ENCODE data around the gene PLPPR3. TPM values are rescaled to one million over a fixed set of nuclear protein-coding genes. Genes with fewer than 3 reads are reported as not detected.
"Not testable (repeated sequence)": the region's sequence is repeated elsewhere in the genome, so short reads cannot be mapped to it uniquely, and the experiment has no call there.

Gene PLPPR3
- total RNA-seq, 1 donor from 2014 or later: not detected

DNA sequence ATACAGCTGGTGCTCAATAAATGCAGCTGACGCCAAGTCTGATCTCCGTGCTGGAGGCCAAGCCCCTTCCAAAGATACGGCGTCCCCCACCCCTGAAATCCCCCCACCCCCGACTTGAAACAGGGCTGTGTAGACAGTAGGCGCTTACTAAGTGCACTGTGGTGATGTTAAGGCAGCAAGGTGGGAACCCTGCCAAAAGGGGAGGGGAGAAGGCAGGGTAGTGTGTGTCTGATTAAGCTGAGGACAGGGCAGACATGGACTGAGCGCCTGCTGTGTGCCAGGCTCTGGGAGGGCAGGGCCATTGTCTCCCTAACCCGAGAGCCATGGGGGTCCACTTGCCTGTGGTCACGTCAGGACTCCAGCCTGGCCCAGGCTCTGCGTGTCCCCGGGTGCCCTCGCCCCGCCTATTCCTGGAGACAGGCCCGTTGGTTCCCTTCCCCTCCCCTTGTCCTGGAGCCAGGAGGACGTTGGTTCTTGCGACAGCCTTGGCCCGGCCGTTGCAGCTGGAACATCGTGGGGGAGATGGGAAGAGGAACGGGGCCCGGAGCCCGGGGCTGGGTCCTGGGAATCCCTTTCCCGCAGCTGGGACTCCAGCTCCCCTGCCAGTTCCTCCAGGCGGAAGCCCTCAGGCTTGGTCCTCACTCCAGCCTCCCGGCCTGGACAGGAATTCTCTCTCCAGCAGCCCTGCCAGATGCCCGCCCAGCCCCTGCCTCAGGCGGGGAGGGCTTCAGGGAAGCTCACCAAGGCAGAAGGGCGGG is 28.6 kb upstream of the PLPPR3 start:
- intact Hi-C loops (cut with DNase I): no loop called here
- peaks cover 37% of the 10 kb centered on the region for H3K4me1 ChIP-seq
- no peak for DNase-seq (ENCODE audit: extremely low spot score in 2 of 2)
- peak overlapping the region; percentile 75 for H3K27ac ChIP-seq
- peak overlapping the region in 1 of 2 donors; percentile 34 for H3K4me3 ChIP-seq
- H3K27me3 ChIP-seq: peaks cover 9% of the 10 kb centered on the region
- TF ChIP-seq, protein P1, sequence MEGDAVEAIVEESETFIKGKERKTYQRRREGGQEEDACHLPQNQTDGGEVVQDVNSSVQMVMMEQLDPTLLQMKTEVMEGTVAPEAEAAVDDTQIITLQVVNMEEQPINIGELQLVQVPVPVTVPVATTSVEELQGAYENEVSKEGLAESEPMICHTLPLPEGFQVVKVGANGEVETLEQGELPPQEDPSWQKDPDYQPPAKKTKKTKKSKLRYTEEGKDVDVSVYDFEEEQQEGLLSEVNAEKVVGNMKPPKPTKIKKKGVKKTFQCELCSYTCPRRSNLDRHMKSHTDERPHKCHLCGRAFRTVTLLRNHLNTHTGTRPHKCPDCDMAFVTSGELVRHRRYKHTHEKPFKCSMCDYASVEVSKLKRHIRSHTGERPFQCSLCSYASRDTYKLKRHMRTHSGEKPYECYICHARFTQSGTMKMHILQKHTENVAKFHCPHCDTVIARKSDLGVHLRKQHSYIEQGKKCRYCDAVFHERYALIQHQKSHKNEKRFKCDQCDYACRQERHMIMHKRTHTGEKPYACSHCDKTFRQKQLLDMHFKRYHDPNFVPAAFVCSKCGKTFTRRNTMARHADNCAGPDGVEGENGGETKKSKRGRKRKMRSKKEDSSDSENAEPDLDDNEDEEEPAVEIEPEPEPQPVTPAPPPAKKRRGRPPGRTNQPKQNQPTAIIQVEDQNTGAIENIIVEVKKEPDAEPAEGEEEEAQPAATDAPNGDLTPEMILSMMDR (IDR thresholded peaks at IDR 0.05): no peak
- TF ChIP-seq POLR2AphosphoS5 (IDR thresholded peaks at IDR 0.05; ENCODE audit: insufficient read depth in 1 of 2, low read depth in 1 of 2) (peak; percentile 65 to 92), POLR2A (IDR thresholded peaks at IDR 0.05) (no peak)
- no peaks in the 10 kb centered on the region for H3K36me3 ChIP-seq
- H3K9me3 ChIP-seq: no peaks in the 10 kb centered on the region

DNA sequence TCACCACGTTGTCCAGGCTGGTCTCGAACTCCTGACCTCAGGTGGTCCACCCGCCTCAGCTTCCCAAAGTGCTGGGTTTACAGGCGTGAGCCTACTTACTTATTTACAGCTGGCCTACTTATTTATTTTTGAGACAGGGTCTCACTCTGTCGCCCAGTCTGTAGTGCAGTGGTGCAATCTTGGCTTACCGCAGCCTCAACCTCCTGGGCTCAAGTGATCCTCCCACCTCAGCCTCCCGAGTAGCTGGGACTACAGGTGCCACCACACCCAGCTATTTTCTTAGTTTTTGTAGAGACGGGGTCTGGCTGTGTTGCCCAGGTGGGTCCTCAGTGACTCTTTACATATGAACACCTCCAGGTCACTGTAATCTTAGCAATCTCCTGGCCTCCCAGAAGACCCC is 27.4 kb upstream of the PLPPR3 start:
- peaks cover 42% of the 10 kb centered on the region for H3K4me1 ChIP-seq
- DNase-seq (ENCODE audit: extremely low spot score in 2 of 2); H3K27ac ChIP-seq; H3K4me3 ChIP-seq; H3K27me3 ChIP-seq; H3K36me3 ChIP-seq; H3K9me3 ChIP-seq: not testable (repeated sequence)
- intact Hi-C loops (cut with DNase I): loop anchor here (5.0 kb wide), 1 partner anchor 47 kb away; no protein-coding TSS in a partner anchor

DNA sequence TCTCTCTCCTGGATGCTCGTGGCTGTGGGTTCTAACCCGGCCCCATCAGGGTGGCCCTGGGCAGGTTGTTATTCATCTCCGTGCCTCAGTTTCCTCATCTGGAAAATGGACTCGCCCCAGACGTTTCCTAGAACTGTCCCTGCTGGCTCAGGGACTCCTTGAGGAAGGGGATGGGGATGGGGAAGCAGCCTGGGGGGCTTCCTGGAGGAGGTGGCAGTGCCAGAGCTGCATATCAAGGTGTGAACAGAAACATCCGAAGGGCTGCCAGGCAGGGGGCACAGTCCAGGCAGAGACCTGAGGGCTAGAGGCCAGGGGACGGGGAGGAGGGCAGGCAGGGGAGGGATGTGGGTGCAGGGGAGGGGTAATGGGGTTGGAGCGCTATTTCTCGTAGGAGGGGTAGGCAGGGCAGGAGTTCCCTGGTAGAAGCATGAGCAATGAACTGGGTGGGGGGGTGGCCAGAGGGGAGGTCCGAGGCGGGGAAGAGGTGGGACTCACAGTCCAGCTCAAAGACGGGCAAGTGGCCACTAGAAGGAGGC is 26.7 kb upstream of the PLPPR3 start:
- Histone ChIP-seq H3K36me3 (no peaks in the 10 kb centered on the region), H3K4me1 (peaks cover 50% of the 10 kb centered on the region), H3K27ac (peak overlapping the region; percentile 43), H3K9me3 (no peaks in the 10 kb centered on the region), H3K27me3 (peaks cover 9% of the 10 kb centered on the region), H3K4me3 (no peak overlapping the region)
- intact Hi-C loops (cut with DNase I): loop anchor here (5.0 kb wide), 1 partner anchor 46 kb away; no protein-coding TSS in a partner anchor
- TF ChIP-seq, protein P1 (IDR thresholded peaks at IDR 0.05): no peak
- TF ChIP-seq POLR2A (IDR thresholded peaks at IDR 0.05) (no peak), POLR2AphosphoS5 (IDR thresholded peaks at IDR 0.05; ENCODE audit: insufficient read depth in 1 of 2, low read depth in 1 of 2) (no peak)
- no peak for DNase-seq (ENCODE audit: extremely low spot score in 2 of 2)

DNA sequence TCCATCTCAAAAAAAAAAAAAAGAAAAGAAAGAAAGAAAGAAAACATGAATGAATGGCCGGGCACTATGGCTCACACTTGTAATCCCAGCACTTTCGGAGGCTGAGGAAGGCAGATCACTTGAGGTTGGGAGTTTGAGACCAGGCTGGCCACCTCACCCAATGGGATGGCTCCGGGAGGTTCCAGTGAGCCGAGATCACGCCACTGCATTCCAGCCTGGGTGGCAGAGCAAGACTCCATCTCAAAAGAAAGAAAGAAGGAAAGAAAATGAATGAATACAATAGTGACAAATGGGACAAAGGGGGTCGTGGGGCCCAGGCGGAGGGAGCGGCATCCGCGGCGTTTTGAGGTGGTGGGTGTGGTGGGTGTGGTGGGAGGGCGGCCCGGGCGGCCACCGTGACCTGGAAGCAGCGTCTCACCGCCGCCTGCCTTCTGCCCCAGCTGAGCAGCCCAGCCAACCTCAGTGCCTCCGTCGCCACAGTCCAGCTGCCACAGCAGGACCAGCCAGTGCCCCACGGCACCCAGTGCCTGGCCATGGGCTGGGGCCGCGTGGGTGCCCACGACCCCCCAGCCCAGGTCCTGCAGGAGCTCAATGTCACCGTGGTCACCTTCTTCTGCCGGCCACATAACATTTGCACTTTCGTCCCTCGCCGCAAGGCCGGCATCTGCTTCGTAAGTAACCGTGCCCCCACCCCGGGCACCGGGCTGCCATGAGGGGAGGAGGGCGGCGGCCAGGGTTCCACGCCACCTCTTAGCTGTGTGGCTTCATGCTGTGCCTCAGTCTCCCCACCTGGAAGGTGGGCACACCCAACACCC is 24.2 kb upstream of the PLPPR3 start:
- TF ChIP-seq POLR2A (IDR thresholded peaks at IDR 0.05) (no peak), POLR2AphosphoS5 (IDR thresholded peaks at IDR 0.05; ENCODE audit: insufficient read depth in 1 of 2, low read depth in 1 of 2) (no peak)
- TF ChIP-seq, protein P1 (IDR thresholded peaks at IDR 0.05): no peak
- intact Hi-C loops (cut with DNase I): loop anchor here (5.0 kb wide), 1 partner anchor 44 kb away; no protein-coding TSS in a partner anchor
- H3K27me3 ChIP-seq: no peaks in the 10 kb centered on the region
- H3K4me1 ChIP-seq: peaks cover 41% of the 10 kb centered on the region
- DNase-seq (ENCODE audit: extremely low spot score in 2 of 2): no peak
- H3K4me3 ChIP-seq: no peak overlapping the region
- no peaks in the 10 kb centered on the region for H3K9me3 ChIP-seq
- H3K36me3 ChIP-seq: no peaks in the 10 kb centered on the region
- no peak overlapping the region for H3K27ac ChIP-seq

DNA sequence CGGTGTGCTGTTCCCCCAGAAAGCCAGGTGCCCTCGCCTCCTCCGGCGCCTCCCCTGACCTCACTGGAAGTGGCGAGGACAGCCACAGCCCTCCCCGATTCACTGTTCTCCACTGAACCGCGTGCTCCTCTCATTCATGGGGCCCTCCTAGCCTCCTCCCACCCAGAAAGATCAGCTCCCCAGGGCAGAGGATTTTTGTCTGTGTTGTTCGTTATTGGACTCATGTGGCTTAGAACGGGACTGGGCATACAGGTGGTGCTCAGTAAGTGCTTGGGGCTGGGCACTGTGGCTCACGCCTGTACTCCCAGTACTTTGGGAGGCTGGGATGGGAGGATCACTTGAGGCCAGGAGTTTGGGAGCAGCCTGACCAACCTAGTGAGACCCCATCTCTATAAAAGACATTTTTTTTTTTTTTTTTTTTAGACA is 22.8 kb upstream of the PLPPR3 start:
- Histone ChIP-seq H3K9me3 (no peaks in the 10 kb centered on the region), H3K4me1 (peaks cover 32% of the 10 kb centered on the region), H3K27ac (no peak overlapping the region), H3K4me3 (no peak overlapping the region), H3K36me3 (no peaks in the 10 kb centered on the region), H3K27me3 (no peaks in the 10 kb centered on the region)
- DNase-seq (ENCODE audit: extremely low spot score in 2 of 2): no peak
- TF ChIP-seq POLR2AphosphoS5 (IDR thresholded peaks at IDR 0.05; ENCODE audit: insufficient read depth in 1 of 2, low read depth in 1 of 2): no peak
- TF ChIP-seq, protein P1 (IDR thresholded peaks at IDR 0.05): no peak
- TF ChIP-seq POLR2A (IDR thresholded peaks at IDR 0.05): no peak
- intact Hi-C loops (cut with DNase I): no loop called here

Data from vagina (tissue), 2 donors.